ENCODE results near the gene DDX1.

The DDX1 gene

GRCh38 chr2:15591692-15592463 lies at the start of gene DDX1 (continued):
- TF ChIP-seq ZNF184 (tag by site-specific recombination; IDR thresholded peaks at IDR 0.05) (0 out of 2 replicates have a peak, but pooled peaks have one; percentile 49), ZNF580 (tag by site-specific recombination; IDR thresholded peaks at IDR 0.05) (no peak), SP2 (tag by site-specific recombination; IDR thresholded peaks at IDR 0.05) (peak; percentile 63), ZNF785 (tag by site-specific recombination; IDR thresholded peaks at IDR 0.05) (no peak), ZNF354C (tag by site-specific recombination; IDR thresholded peaks at IDR 0.05; ENCODE audit: borderline replicate concordance, low read depth) (no peak), ZNF175 (tag by site-specific recombination; IDR thresholded peaks at IDR 0.05) (no peak), ZNF654 (tag by site-specific recombination; IDR thresholded peaks at IDR 0.05; ENCODE audit: low read depth) (no peak), ZNF223 (tag by site-specific recombination; IDR thresholded peaks at IDR 0.05) (no peak), ZNF677 (tag by site-specific recombination; IDR thresholded peaks at IDR 0.05) (no peak), ZBTB6 (tag by site-specific recombination; IDR thresholded peaks at IDR 0.05) (no peak), ZNF416 (tag by site-specific recombination; IDR thresholded peaks at IDR 0.05) (no peak), CTCF (tag by site-specific recombination; IDR thresholded peaks at IDR 0.05) (no peak; the same call in 1 of the 2 replicates), REPIN1 (tag by site-specific recombination; IDR thresholded peaks at IDR 0.05; ENCODE audit: low read depth) (no peak), ZNF510 (tag by site-specific recombination; IDR thresholded peaks at IDR 0.05; ENCODE audit: insufficient replicate concordance) (no peak), MEIS1 (CRISPR knock-in tag; IDR thresholded peaks at IDR 0.05; ENCODE audit: borderline replicate concordance) (no peak), ZNF830 (tag by site-specific recombination; IDR thresholded peaks at IDR 0.05; ENCODE audit: low read depth) (no peak), YY2 (tag by site-specific recombination; IDR thresholded peaks at IDR 0.05) (peak; percentile 86), KLF9 (tag by site-specific recombination; IDR thresholded peaks at IDR 0.05; ENCODE audit: low read depth) (peak; percentile 56; the same call in 1 of the 2 replicates), ZNF362 (tag by site-specific recombination; IDR thresholded peaks at IDR 0.05) (no peak), ZNF146 (tag by site-specific recombination; IDR thresholded peaks at IDR 0.05) (no peak; the same call in 1 of the 2 replicates), ZNF792 (tag by site-specific recombination; IDR thresholded peaks at IDR 0.05) (no peak), ZNF660 (tag by site-specific recombination; IDR thresholded peaks at IDR 0.05) (peak; percentile 93), OSR2 (tag by site-specific recombination; IDR thresholded peaks at IDR 0.05) (no peak), ZXDB (tag by site-specific recombination; IDR thresholded peaks at IDR 0.05) (peak; percentile 97), ZNF121 (tag by site-specific recombination; IDR thresholded peaks at IDR 0.05) (0 out of 2 replicates have a peak, but pooled peaks have one; percentile 20), ZNF311 (tag by site-specific recombination; IDR thresholded peaks at IDR 0.05; ENCODE audit: borderline replicate concordance) (no peak), ZNF114 (tag by site-specific recombination; IDR thresholded peaks at IDR 0.05) (no peak), WT1 (tag by site-specific recombination; IDR thresholded peaks at IDR 0.05) (0 out of 2 replicates have a peak, but pooled peaks have one; percentile 14), ZNF202 (tag by site-specific recombination; IDR thresholded peaks at IDR 0.05; ENCODE audit: borderline replicate concordance) (no peak), ZNF18 (tag by site-specific recombination; IDR thresholded peaks at IDR 0.05) (peak; percentile 28; the same call in 1 of the 2 replicates), MZF1 (tag by site-specific recombination; IDR thresholded peaks at IDR 0.05; ENCODE audit: borderline replicate concordance) (no peak), ZNF596 (tag by site-specific recombination; IDR thresholded peaks at IDR 0.05) (no peak), GFI1B (tag by site-specific recombination; IDR thresholded peaks at IDR 0.05) (no peak), ZNF664 (tag by site-specific recombination; IDR thresholded peaks at IDR 0.05) (no peak), ZFP37 (tag by site-specific recombination; IDR thresholded peaks at IDR 0.05) (peak; percentile 97), ZNF391 (tag by site-specific recombination; IDR thresholded peaks at IDR 0.05; ENCODE audit: borderline replicate concordance, low read depth) (peak; percentile 85; the same call in 1 of the 2 replicates)
